ENCODE results near the gene OR2L8.

The OR2L8 gene

GRCh38 chr1:247948558-247948957 is at the start of gene OR2L8:
Gene OR2L8, plus strand, starts transcription at chr1:247948858. Its CDS starts 0 bp downstream, at chr1:247948858.
- DNase-seq (ENCODE audit: low read depth): no peak
- no peak within 1 kb of the TSS for H3K4me3 ChIP-seq (ENCODE audit: low read depth, low read length)

GRCh38 chr1:247904122-247904521 is 44.5 kb upstream of the OR2L8 start:
- DNase-seq (ENCODE audit: low read depth): no peak
- no peak overlapping the region for H3K4me3 ChIP-seq (ENCODE audit: low read depth, low read length)

- no peak for DNase-seq (ENCODE audit: low read depth)
- H3K4me3 ChIP-seq (ENCODE audit: low read depth, low read length): no peak overlapping the region
Measured at GRCh38 chr1:247905181-247905580, 43.5 kb upstream of the OR2L8 start.

- DNase-seq (ENCODE audit: low read depth): no peak
- H3K4me3 ChIP-seq (ENCODE audit: low read depth, low read length): no peak overlapping the region
Measured at GRCh38 chr1:247905910-247906503, 42.7 kb upstream of the OR2L8 start.

- H3K4me3 ChIP-seq (ENCODE audit: low read depth, low read length): no peak overlapping the region
- peak; percentile 2 for DNase-seq (ENCODE audit: low read depth)
Measured at GRCh38 chr1:247906504-247907047, 42.1 kb upstream of the OR2L8 start.

- DNase-seq (ENCODE audit: low read depth): no peak
- H3K4me3 ChIP-seq (ENCODE audit: low read depth, low read length): no peak overlapping the region
Measured at GRCh38 chr1:247908766-247909165, 39.9 kb upstream of the OR2L8 start.

- H3K4me3 ChIP-seq (ENCODE audit: low read depth, low read length): no peak overlapping the region
- no peak for DNase-seq (ENCODE audit: low read depth)
Measured at GRCh38 chr1:247913786-247914185, 34.9 kb upstream of the OR2L8 start.

- no peak for DNase-seq (ENCODE audit: low read depth)
- H3K4me3 ChIP-seq (ENCODE audit: low read depth, low read length): no peak overlapping the region
Measured at GRCh38 chr1:247914941-247915662, 33.6 kb upstream of the OR2L8 start.

- no peak within 1 kb of the TSS for H3K4me3 ChIP-seq (ENCODE audit: low read depth, low read length)
- no peak for DNase-seq (ENCODE audit: low read depth)
Measured at GRCh38 chr1:247919952-247920351, 28.7 kb upstream of the OR2L8 start, which contains the start of gene OR2T8. Gene OR2T8, plus strand, starts transcription at chr1:247920252. Its CDS starts 766 bp downstream, at chr1:247921018.

GRCh38 chr1:247923941-247924340 is 24.7 kb upstream of the OR2L8 start:
- H3K4me3 ChIP-seq (ENCODE audit: low read depth, low read length): no peak overlapping the region
- DNase-seq (ENCODE audit: low read depth): no peak

- no peak within 1 kb of the TSS for H3K4me3 ChIP-seq (ENCODE audit: low read depth, low read length)
- no peak for DNase-seq (ENCODE audit: low read depth)
Measured at GRCh38 chr1:247924868-247925267, 23.8 kb upstream of the OR2L8 start, which contains the start of gene OR2AJ1. Gene OR2AJ1, plus strand, starts transcription at chr1:247924889. Its CDS starts 8,880 bp downstream, at chr1:247933769.

GRCh38 chr1:247933989-247934388 is 14.7 kb upstream of the OR2L8 start:
- DNase-seq (ENCODE audit: low read depth): no peak
- H3K4me3 ChIP-seq (ENCODE audit: low read depth, low read length): no peak overlapping the region

GRCh38 chr1:247935781-247936180 is 12.9 kb upstream of the OR2L8 start:
- H3K4me3 ChIP-seq (ENCODE audit: low read depth, low read length): no peak overlapping the region
- no peak for DNase-seq (ENCODE audit: low read depth)

GRCh38 chr1:247936415-247936814 is 12.2 kb upstream of the OR2L8 start:
- H3K4me3 ChIP-seq (ENCODE audit: low read depth, low read length): no peak overlapping the region
- no peak for DNase-seq (ENCODE audit: low read depth)

GRCh38 chr1:247936965-247937734 is 11.5 kb upstream of the OR2L8 start:
- H3K4me3 ChIP-seq (ENCODE audit: low read depth, low read length): peak overlapping the region; percentile 39
- peak; percentile 1 for DNase-seq (ENCODE audit: low read depth)

GRCh38 chr1:247942624-247943023 is 6.0 kb upstream of the OR2L8 start:
- H3K4me3 ChIP-seq (ENCODE audit: low read depth, low read length): no peak overlapping the region
- DNase-seq (ENCODE audit: low read depth): no peak

GRCh38 chr1:247953408-247953807 is 4.8 kb downstream of the OR2L8 start:
- no peak overlapping the region for H3K4me3 ChIP-seq (ENCODE audit: low read depth, low read length)
- no peak for DNase-seq (ENCODE audit: low read depth)

- DNase-seq (ENCODE audit: low read depth): no peak
- H3K4me3 ChIP-seq (ENCODE audit: low read depth, low read length): no peak overlapping the region
Measured at GRCh38 chr1:247961791-247962190, 13.1 kb downstream of the OR2L8 start.

- H3K4me3 ChIP-seq (ENCODE audit: low read depth, low read length): no peak overlapping the region
- no peak for DNase-seq (ENCODE audit: low read depth)
Measured at GRCh38 chr1:247962911-247963588, 14.4 kb downstream of the OR2L8 start.
